T1000 (cell line): ENCODE data around the gene NOS1AP.
"Not testable (repeated sequence)": the region's sequence is repeated elsewhere in the genome, so short reads cannot be mapped to it uniquely, and the experiment has no call there.

Source experiments
- DNase-seq: peaks from one replicate; lab custom pipeline; 2025; ENCODE audit warnings: mixed read lengths; lab: John Stamatoyannopoulos, UW

NOS1AP gene

GRCh38 chr1:162169031-162169790 lies 99.7 kb downstream of the NOS1AP start:
- no peak for DNase-seq

GRCh38 chr1:162171111-162171510 lies 101.6 kb downstream of the NOS1AP start:
- peak; percentile 18 for DNase-seq

- no peak for DNase-seq
Observed at GRCh38 chr1:162172311-162173102, 103.0 kb downstream of the NOS1AP start.

GRCh38 chr1:162173607-162174006 lies 104.1 kb downstream of the NOS1AP start:
- DNase-seq, result not testable (repeated sequence)

- DNase-seq, result not testable (repeated sequence)
Observed at GRCh38 chr1:162174027-162174426, 104.5 kb downstream of the NOS1AP start.

GRCh38 chr1:162175379-162176081 lies 106.0 kb downstream of the NOS1AP start:
- DNase-seq, result no peak

- no peak for DNase-seq
Observed at GRCh38 chr1:162177126-162177525, 107.6 kb downstream of the NOS1AP start.

- DNase-seq, result no peak
Observed at GRCh38 chr1:162178432-162178831, 108.9 kb downstream of the NOS1AP start.

- DNase-seq, result no peak
Observed at GRCh38 chr1:162179121-162179520, 109.6 kb downstream of the NOS1AP start.

- DNase-seq, result no peak
Observed at GRCh38 chr1:162180813-162181212, 111.3 kb downstream of the NOS1AP start.

- DNase-seq, result no peak
Observed at GRCh38 chr1:162182090-162182489, 112.6 kb downstream of the NOS1AP start.

- DNase-seq, result no peak
Observed at GRCh38 chr1:162185314-162186025, 116.0 kb downstream of the NOS1AP start.

- DNase-seq, result no peak
Observed at GRCh38 chr1:162186026-162186374, 116.5 kb downstream of the NOS1AP start.

GRCh38 chr1:162186406-162186805 lies 116.9 kb downstream of the NOS1AP start:
- no peak for DNase-seq

GRCh38 chr1:162187687-162188276 lies 118.3 kb downstream of the NOS1AP start:
- no peak for DNase-seq

GRCh38 chr1:162189345-162189744 lies 119.9 kb downstream of the NOS1AP start:
- DNase-seq, result no peak

GRCh38 chr1:162191396-162192305 lies 122.2 kb downstream of the NOS1AP start:
- DNase-seq, result no peak

GRCh38 chr1:162192306-162192678 lies 122.8 kb downstream of the NOS1AP start:
- DNase-seq, result no peak

GRCh38 chr1:162192763-162193162 lies 123.3 kb downstream of the NOS1AP start:
- DNase-seq, result no peak

GRCh38 chr1:162193221-162193620 lies 123.7 kb downstream of the NOS1AP start:
- no peak for DNase-seq

GRCh38 chr1:162193815-162194214 lies 124.3 kb downstream of the NOS1AP start:
- DNase-seq, result no peak
